Heart right ventricle (tissue), 16 donors: ENCODE data around the gene KRT10. TPM values are rescaled to one million over a fixed set of nuclear protein-coding genes. Genes with fewer than 3 reads are reported as not detected.

Experiments used
- ATAC-seq, 8 donors: fragments of 200-7000 bp; cut with Tn5 transposase; one replicate each; pipeline ENCODE4 v1.9.1; 2020; ENCODE audit warnings: mild to moderate bottlenecking in 8 of 8, moderate library complexity in 8 of 8, moderate number of reproducible peaks in 1 of 8
- DNase-seq, 2 donors: peaks; one replicate each; pipeline ENCODE4 v3.0.0-alpha.2; 2020
- H3K27ac ChIP-seq, 10 donors: fragments of 200-600 bp; sonication (generic) in 2 of 10; one replicate each; pipeline versions ENCODE4 v1.5.0 to v1.8.0; 2020 to 2022; ENCODE audit warnings: mild to moderate bottlenecking in 3 of 10
- H3K27me3 ChIP-seq, 7 donors: fragments of 200-600 bp; one replicate each; pipeline ENCODE4 v1.8.0; 2021 to 2022; ENCODE audit warnings: mild to moderate bottlenecking in 2 of 7
- H3K36me3 ChIP-seq, 9 donors: fragments of 200-600 bp; sonication (generic) in 1 of 9; one replicate each; pipeline versions ENCODE4 v1.5.0 to v1.8.0; 2020 to 2022; ENCODE audit warnings: mild to moderate bottlenecking in 2 of 9
- H3K4me1 ChIP-seq, 9 donors: fragments of 200-600 bp; sonication (generic) in 1 of 9; one replicate each; pipeline versions ENCODE4 v1.5.0 to v1.8.0; 2020 to 2022; ENCODE audit warnings: mild to moderate bottlenecking in 4 of 9
- H3K4me3 ChIP-seq, 10 donors: fragments of 200-600 bp; sonication (generic) in 2 of 10; one replicate each; pipeline versions ENCODE4 v1.5.0 to v1.8.0; 2020 to 2022; ENCODE audit warnings: mild to moderate bottlenecking in 7 of 10, moderate library complexity in 2 of 10
- H3K9me3 ChIP-seq, 11 donors: fragments of 200-600 bp in 10 of 11; sonication (generic) in 2 of 11; one replicate each; pipeline versions ENCODE4 v1.5.0 to v1.8.0; 2013 to 2022; ENCODE audit warnings: mild to moderate bottlenecking in 2 of 11, control low read depth in 1 of 11, moderate library complexity in 1 of 11
- WGBS, 2 donors: extraction: QIAGEN DNeasy Blood & Tissue Kit; methylation state at CpG; one replicate each; pipeline ENCODE4 v1.1.7; 2013; ENCODE audit warnings: inconsistent platforms in 1 of 2; 5-methylcytosine and 5-hydroxymethylcytosine counted together
- intact Hi-C, 10 donors: fragments of 100-400 bp; cut with DNase I; formaldehyde crosslinking; loops; one replicate each; pipeline versions ENCODE4 v1.11.1 to v1.14.2; 2022
- polyA plus RNA-seq, 2 donors: library from polyadenylated mRNA; stranded (reverse); fragments of 200-250 nt; gene quantifications; one replicate each; pipeline ENCODE4 v1.2.3, GENCODE V29; 2013
- total RNA-seq, 10 donors: library from RNA; stranded (reverse); fragmentation: NEBNext Ultra II Directional in 3 of 10; extraction: Animal tissue kit (Norgen Biotek cat#: 25700) in 3 of 10; gene quantifications; one replicate each; pipeline versions ENCODE4 v1.2.1 to v1.2.4, GENCODE V29; 2021 to 2023
- TF ChIP-seq, protein P1 (sequence below), 9 donors: fragments of 200-600 bp; sonication (generic) in 2 of 9; IDR thresholded peaks; one replicate each; pipeline versions ENCODE4 v1.5.0 to v1.8.0; 2021 to 2022; ENCODE audit warnings: antibody characterized with exemption in 9 of 9, mild to moderate bottlenecking in 5 of 9, moderate library complexity in 1 of 9
- donor health status: Arrhythmogenic right ventricular cardiomyopathy.
- donor health status: ischemic (EF 13 %, LVEDD 7.1; RV severe dilation, severe dysfunction).
- donor health status: healthy with polysubstance abuse.
- donor health status: DM: no; HTN: yes; CAD: no.
- donor health status: DM: no; HTN: no; CAD: no.
- donor health status: ischemic (EF 25% LVEDD 6.9; RV normal size, moderate dysfunction).
- donor health status: ischemic (EF 25% LVEDD 5.7; RV mildly dilated, moderate dysfunction).
- donor health status: healthy.
- donor health status: DM: yes; HTN: yes; CAD: no.
- donor health status: Ischemic cardiomyopathy.
- donor health status: ischemic (EF 35%, LVEDD 5.7; RV mildly dilated, moderate dysfunction).
- donor health status: nonischemic (EF 11% LVEDD 7.7; RV severe dilation, severe dysfunction).
- donor health status: DM: yes; HTN: yes; CAD: no.
- donor health status: PGD.
- donor health status: ischemic (EF 29% LVEDD 5.4; RV normal size, mild dysfunction).
- donor health status: nonischemic (EF 23%, LVEDD 6.1; RV moderate dilation, normal function).

KRT10 gene
- total and polyA plus RNA-seq, 12 donors, result 40.9 to 86.8 (median 48.5) TPM

DNA sequence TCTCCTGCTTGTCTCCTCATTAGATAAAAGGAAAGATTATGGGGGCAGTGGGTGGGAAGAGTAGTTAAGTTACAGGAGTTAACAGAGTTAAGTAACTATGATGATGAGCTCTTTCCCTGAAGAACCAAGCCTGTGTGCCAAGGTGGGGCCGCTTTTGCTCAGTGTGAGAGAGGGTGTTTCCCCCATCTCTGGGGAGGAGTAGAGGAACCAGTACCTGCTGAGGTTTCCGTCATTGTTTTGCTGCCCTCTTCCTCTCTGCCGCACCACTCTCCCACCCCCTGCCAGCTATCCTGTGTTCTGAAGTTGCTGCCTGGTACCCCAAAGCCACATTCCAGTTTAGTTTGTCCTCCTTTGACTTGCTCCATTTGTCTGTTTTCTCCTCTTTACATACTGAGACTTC is 20.8 kb upstream of the KRT10 start:
- intact Hi-C loops, result no loop called here
- Histone ChIP-seq H3K4me1 (no peaks in the 10 kb centered on the region), H3K9me3 (no peaks in the 10 kb centered on the region), H3K36me3 (no peaks in the 10 kb centered on the region), H3K27me3 (peaks cover 0 to 9% (median 0%) of the 10 kb centered on the region in 7 donors), H3K4me3 (no peak overlapping the region), H3K27ac (no peak overlapping the region)
- ATAC-seq, result no peak
- TF ChIP-seq, protein P1, sequence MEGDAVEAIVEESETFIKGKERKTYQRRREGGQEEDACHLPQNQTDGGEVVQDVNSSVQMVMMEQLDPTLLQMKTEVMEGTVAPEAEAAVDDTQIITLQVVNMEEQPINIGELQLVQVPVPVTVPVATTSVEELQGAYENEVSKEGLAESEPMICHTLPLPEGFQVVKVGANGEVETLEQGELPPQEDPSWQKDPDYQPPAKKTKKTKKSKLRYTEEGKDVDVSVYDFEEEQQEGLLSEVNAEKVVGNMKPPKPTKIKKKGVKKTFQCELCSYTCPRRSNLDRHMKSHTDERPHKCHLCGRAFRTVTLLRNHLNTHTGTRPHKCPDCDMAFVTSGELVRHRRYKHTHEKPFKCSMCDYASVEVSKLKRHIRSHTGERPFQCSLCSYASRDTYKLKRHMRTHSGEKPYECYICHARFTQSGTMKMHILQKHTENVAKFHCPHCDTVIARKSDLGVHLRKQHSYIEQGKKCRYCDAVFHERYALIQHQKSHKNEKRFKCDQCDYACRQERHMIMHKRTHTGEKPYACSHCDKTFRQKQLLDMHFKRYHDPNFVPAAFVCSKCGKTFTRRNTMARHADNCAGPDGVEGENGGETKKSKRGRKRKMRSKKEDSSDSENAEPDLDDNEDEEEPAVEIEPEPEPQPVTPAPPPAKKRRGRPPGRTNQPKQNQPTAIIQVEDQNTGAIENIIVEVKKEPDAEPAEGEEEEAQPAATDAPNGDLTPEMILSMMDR (IDR thresholded peaks at IDR 0.05), result no peak
- DNase-seq, result no peak
- 50 to 54% methylated on average over 3 of the region's 3 CpGs for WGBS, 2 donors

DNA sequence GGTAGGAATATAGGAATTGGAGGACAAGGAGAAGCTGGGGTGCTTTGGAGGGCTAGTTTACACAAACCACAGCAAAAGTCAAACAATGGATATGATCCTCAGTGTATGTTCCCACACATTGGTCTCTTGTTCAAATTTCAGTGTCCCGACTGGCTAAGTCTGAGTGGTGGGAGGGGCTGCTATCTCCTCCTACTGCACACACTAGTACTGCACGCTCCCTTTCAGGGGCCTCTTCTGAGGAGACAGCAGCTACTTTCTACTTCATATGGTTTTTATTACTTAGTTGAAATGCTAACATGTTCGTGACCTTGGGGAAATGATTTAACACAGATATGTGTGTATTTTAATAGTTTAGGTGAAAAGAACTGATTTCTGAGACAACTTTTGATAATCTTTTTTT is 18.8 kb upstream of the KRT10 start:
- ATAC-seq, result no peak
- 76 to 79% methylated on average over 3 of the region's 3 CpGs for WGBS, 2 donors
- TF ChIP-seq, protein P1 (IDR thresholded peaks at IDR 0.05), result no peak

DNA sequence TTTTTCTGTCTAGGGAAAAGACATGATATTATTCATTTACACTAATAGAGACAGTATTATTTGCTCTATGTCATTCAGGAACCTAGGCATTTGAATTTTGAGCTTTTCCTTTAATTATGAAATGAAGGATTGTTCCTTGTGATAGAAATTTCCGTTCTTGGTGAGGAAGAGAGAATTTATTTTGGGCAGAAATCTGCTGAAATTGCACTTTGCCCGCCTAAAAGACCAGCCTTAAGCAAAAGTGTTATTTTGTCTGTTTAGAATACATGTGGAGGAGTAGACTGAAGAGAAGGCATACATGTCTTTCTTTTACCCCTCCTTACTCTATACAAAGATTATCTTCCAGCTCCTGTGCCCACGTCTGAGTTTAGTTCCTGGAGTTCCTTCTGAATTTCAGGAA is 16.8 kb upstream of the KRT10 start:
- DNase-seq (no peak), ATAC-seq (no peak)
- no peak overlapping the region for H3K27ac ChIP-seq
- TF ChIP-seq, protein P1 (IDR thresholded peaks at IDR 0.05), result no peak
- intact Hi-C loops, result no loop called here
- 71 to 79% methylated on average over 3 of the region's 3 CpGs for WGBS, 2 donors
- peaks cover 0 to 24% (median 0%) of the 10 kb centered on the region in 9 donors for H3K36me3 ChIP-seq
- H3K4me1 ChIP-seq, result no peaks in the 10 kb centered on the region
- no peak overlapping the region for H3K4me3 ChIP-seq
- no peaks in the 10 kb centered on the region for H3K27me3 ChIP-seq
- no peaks in the 10 kb centered on the region for H3K9me3 ChIP-seq

More for the DNA sequence above, 18.8 kb upstream of the KRT10 start:
- intact Hi-C loops, result no loop called here
- no peaks in the 10 kb centered on the region for H3K4me1 ChIP-seq
- no peak overlapping the region for H3K27ac ChIP-seq
- H3K36me3 ChIP-seq, result peaks cover 0 to 4% (median 0%) of the 10 kb centered on the region in 9 donors
- DNase-seq, result no peak
- H3K4me3 ChIP-seq, result no peak overlapping the region
- no peaks in the 10 kb centered on the region for H3K9me3 ChIP-seq
- H3K27me3 ChIP-seq, result peaks cover 0 to 7% (median 0%) of the 10 kb centered on the region in 7 donors

DNA sequence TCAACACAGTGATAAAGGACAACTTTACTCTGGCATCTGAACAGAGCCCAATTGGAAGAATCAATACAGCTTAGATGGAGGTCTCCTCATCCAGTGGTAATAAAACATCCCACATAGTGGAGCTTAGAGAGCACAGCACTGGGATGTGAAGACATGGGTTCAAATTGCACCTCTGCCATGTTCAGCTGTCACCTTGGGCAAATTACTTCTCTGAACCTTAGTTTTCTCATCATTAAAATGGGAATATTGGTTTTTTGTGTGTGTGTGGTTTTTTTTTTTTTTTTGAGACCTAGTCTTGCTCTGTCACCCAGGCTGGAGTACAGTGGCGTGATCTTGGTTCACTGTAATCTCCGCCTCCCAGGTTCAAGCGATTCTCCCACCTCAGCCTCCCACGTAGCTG is 13.6 kb upstream of the KRT10 start:
- Histone ChIP-seq H3K4me3 (no peak overlapping the region), H3K4me1 (peaks cover 0 to 15% (median 0%) of the 10 kb centered on the region in 9 donors), H3K9me3 (no peaks in the 10 kb centered on the region), H3K36me3 (peaks cover 0 to 30% (median 0%) of the 10 kb centered on the region in 9 donors), H3K27me3 (no peaks in the 10 kb centered on the region), H3K27ac (no peak overlapping the region)
- intact Hi-C loops, result no loop called here
- no peak for ATAC-seq
- TF ChIP-seq, protein P1 (IDR thresholded peaks at IDR 0.05), result no peak
- 97 to 98% methylated on average over 4 of the region's 4 CpGs for WGBS, 2 donors
- no peak for DNase-seq
